ENCODE measurements around the gene TP53.

TP53 gene

DNA sequence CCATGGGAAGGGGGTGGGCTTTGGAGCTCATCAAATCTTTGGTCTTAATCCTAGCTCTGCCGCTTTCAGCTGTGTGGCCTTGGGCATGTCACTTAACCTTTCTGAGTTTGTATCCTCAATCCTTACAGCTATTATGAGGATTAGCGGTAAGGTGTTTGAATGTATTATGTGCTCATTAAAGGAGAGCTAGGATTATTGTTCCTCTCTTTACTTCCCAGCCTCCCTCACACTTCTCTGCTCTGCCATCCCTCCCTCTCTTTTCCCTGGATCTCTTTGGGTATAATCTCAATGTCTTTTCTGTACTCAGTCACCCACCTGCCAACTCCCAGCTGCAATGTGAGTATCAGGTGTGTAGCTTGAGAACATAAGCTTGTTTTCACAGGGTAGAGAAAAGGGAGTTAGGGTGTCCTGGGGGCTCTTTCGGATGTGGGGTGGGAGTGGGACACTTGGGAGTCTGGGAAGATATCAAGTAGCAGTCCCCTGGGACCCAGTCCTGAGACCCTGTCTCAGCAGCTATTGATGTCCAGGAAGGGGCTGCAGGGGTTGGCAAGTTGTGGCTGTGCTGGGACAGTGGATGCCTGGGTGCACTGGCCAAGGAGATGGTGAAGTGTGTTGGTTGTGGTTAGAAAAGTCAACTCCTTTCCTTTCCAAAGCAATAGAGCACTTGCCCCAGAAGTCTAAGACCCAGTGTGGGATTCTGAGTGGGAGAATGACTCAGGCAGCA is 19.5 kb upstream of the TP53 start:
- Histone ChIP-seq H3K4me3 (no peak overlapping the region), H3K27ac (no peak overlapping the region)
- DNase-seq (ENCODE audit: low spot score) = peak; percentile 69
- TF ChIP-seq, protein P1, sequence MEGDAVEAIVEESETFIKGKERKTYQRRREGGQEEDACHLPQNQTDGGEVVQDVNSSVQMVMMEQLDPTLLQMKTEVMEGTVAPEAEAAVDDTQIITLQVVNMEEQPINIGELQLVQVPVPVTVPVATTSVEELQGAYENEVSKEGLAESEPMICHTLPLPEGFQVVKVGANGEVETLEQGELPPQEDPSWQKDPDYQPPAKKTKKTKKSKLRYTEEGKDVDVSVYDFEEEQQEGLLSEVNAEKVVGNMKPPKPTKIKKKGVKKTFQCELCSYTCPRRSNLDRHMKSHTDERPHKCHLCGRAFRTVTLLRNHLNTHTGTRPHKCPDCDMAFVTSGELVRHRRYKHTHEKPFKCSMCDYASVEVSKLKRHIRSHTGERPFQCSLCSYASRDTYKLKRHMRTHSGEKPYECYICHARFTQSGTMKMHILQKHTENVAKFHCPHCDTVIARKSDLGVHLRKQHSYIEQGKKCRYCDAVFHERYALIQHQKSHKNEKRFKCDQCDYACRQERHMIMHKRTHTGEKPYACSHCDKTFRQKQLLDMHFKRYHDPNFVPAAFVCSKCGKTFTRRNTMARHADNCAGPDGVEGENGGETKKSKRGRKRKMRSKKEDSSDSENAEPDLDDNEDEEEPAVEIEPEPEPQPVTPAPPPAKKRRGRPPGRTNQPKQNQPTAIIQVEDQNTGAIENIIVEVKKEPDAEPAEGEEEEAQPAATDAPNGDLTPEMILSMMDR (IDR thresholded peaks at IDR 0.05) = no peak

DNA sequence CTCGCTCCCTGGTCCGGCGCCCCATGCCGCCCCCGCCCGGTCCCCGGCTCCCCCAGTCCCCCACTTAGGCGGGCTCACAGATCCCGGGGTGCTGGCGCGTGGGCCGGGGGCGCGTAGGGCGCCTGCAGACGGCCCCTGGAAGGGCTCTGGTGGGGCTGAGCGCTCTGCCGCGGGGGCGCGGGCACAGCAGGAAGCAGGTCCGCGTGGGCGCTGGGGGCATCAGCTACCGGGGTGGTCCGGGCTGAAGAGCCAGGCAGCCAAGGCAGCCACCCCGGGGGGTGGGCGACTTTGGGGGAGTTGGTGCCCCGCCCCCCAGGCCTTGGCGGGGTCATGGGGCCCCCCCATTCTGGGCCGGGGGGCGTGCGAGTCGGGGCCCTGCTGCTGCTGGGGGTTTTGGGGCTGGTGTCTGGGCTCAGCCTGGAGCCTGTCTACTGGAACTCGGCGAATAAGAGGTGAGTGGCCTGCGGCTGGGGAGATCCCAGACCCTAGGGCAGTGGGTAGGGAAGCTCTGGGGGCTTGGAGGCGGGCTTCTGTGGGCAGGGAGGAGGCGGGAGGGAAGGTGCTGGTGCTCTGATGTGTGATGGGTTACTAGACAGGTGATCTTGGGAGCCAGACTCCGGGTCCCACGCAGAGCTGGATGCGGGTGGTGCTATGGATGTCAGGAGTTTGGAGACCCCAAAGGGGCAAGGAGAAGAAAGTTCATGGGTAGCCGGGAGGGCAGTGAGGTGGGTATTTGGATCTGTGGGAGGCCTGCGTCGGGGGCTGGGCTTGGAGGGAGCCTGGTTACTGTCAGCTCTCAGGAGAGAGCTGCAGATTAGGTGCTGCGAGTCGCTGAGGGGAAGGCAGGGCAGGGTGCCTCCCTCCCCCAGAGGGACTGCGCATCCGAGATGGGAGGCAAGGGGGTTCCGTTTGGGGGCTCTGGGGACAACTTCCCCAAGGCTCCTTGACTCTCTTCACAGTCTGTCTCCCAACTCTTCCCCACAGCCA is 18.3 kb upstream of the TP53 start:
- DNase-seq (ENCODE audit: low spot score) = no peak
- no peak overlapping the region for H3K27ac ChIP-seq

DNA sequence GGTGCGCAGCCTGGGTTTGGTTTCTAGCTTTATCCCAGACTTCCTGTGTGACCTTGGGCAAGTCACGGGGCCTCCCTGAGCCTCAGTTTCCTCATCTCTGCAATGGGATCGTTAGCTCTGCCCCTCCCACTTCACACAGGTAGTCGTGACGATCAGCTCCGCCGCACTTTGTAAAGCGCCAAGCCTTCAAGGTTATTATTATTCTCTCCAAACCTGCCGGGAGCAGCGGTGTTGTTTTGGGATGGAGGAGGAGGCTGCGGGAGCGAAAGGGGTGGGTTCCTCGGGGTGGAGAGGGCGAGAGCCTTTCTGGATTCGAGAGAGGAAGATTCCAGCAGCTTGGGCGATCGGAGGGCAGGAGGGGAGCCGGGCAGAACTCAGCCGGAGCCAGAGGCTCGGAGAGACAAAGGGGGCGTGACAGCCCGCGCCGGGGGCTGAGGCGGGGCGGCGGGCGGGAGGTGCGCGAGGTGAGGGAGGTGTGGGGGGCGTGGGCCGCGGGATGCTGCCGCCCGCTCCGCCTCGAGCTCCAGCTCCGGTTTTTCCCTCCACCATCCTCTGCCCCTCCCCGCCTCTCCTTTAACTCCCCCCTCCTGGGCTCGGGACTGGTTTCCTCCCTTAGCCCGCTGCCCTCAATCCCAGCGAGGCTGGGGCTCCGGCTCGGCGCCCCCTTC is 17.4 kb upstream of the TP53 start, which contains the start of gene EFNB3:
TSS of gene EFNB3 (plus strand) at position 602 of the 668 bp plus-strand sequence. CDS start 397 bp downstream, outside the sequence.
- Histone ChIP-seq H3K27ac (no peak within 1 kb of the TSS), H3K4me3 (peak within 1 kb of the TSS; percentile 62)
- peak; percentile 56 for DNase-seq (ENCODE audit: low spot score)
- TF ChIP-seq, protein P1 (IDR thresholded peaks at IDR 0.05) = no peak

More for the DNA sequence above, 18.3 kb upstream of the TP53 start:
- H3K4me3 ChIP-seq = peak overlapping the region; percentile 62
- TF ChIP-seq, protein P1 (IDR thresholded peaks at IDR 0.05) = no peak

DNA sequence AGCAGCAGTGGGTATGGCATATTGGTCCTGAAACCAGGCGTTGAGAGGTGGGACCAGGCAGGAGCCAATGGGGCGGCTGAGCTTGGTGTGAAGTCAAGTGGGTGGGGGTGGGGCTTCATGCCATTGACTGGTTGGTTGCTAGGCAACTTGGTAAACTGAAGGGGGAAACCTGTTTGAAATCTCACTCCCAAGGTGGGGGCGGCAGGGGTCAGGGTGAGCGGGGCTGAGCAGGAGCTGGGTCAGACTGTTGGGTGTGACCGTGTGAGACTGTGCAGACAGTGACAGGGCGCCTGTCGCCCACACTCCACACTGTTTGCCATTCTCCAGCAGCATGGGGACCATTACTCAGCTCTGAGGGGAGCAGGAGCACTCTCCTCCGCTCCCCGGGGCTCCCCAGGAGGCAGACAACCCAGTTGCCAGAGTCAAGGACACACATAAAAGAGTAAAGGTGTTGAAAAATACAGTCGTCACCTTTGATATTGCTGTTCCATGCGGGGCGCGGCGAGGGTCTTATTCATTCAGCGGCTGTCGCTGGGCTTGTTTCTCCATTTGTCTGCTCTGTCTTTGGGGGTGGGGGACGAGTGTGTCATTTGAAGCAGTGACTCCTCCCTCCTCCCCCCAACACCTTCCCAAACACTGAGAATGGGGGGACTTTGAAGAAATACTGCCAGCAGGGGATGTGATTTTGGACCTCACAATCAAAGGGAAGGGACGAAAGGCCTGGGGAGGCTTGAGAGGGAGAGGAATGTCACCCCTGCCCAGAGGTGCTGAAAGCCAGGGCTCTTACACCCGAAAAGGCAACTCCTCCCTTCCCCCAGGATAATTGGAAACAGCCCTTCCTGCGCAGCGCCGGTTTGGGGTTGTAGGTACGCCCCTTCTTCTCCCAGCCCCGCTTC is 16.5 kb upstream of the TP53 start:
- TF ChIP-seq, protein P1 (IDR thresholded peaks at IDR 0.05) = no peak
- DNase-seq (ENCODE audit: low spot score) = peak; percentile 71
- peak overlapping the region; percentile 62 for H3K4me3 ChIP-seq
- no peak overlapping the region for H3K27ac ChIP-seq

DNA sequence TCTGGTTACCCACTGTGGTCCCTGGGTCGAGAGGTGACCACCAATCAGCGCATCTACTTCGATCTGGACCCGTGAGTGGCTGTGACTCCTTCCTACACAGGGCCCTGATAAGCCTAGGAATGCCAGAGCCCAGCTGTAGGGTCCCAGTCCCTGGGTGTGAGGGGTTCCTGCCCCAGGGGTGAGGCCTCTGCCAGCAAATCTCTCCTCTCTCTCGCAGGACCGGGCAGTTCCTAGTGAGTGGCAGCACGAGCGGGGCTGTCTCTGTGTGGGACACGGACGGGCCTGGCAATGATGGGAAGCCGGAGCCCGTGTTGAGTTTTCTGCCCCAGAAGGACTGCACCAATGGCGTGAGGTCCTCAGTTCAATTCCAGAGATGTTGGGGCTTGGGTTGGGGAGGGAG is 15.5 kb upstream of the TP53 start:
- Histone ChIP-seq H3K4me3 (no peak overlapping the region), H3K27ac (no peak overlapping the region)
- peak; percentile 55 for DNase-seq (ENCODE audit: low spot score)
- TF ChIP-seq, protein P1 (IDR thresholded peaks at IDR 0.05) = no peak

DNA sequence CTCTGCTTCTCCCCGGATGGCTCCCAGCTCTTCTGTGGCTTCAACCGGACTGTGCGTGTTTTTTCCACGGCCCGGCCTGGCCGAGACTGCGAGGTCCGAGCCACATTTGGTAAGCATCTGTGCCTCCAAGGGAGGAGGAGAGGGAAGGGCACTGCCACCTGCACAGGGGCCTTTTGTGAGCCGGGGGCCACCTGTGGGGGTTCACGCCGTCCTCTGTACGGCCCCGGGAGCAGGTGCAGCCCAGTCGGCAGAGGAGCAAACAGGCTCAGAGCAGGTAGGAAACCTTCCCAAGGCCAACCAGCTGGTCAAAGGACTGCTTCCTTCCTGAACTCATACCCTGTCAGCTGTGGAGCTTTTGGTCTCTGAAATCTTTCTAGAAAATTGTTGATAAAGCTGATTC is 14.4 kb upstream of the TP53 start:
- H3K27ac ChIP-seq = no peak overlapping the region
- H3K4me3 ChIP-seq = no peak overlapping the region
- no peak for DNase-seq (ENCODE audit: low spot score)
- TF ChIP-seq, protein P1 (IDR thresholded peaks at IDR 0.05) = no peak

Data from coronary artery (tissue), 2 donors.